Lower lobe of right lung (tissue), 2 donors: ENCODE data around the gene PLEKHN1. TPM values are rescaled to one million over a fixed set of nuclear protein-coding genes. Genes with fewer than 3 reads are reported as not detected.
"Not testable (repeated sequence)": the region's sequence is repeated elsewhere in the genome, so short reads cannot be mapped to it uniquely, and the experiment has no call there.

Source experiments
- ATAC-seq, 2 donors: fragments of 200-7000 bp; cut with Tn5 transposase; one replicate each; pipeline ENCODE4 v1.9.1; 2020 to 2022; ENCODE audit warnings: mild to moderate bottlenecking in 2 of 2, moderate library complexity in 2 of 2
- DNase-seq: peaks from one replicate; pipeline ENCODE4 v3.0.0-alpha.2; 2020
- H3K27ac ChIP-seq: fragments of 200-600 bp; one replicate; pipeline ENCODE4 v1.8.0; 2022
- H3K27me3 ChIP-seq: fragments of 200-600 bp; one replicate; pipeline ENCODE4 v1.8.0; 2022; ENCODE audit warnings: low read depth
- H3K36me3 ChIP-seq: fragments of 200-600 bp; one replicate; pipeline ENCODE4 v1.8.0; 2022; ENCODE audit warnings: mild to moderate bottlenecking
- H3K4me1 ChIP-seq: fragments of 200-600 bp; one replicate; pipeline ENCODE4 v1.8.0; 2022
- H3K4me3 ChIP-seq: fragments of 200-600 bp; one replicate; pipeline ENCODE4 v1.8.0; 2022; ENCODE audit warnings: mild to moderate bottlenecking
- H3K9me3 ChIP-seq: fragments of 200-600 bp; one replicate; pipeline ENCODE4 v1.8.0; 2022
- intact Hi-C: fragments of 100-400 bp; cut with DNase I; formaldehyde crosslinking; loops from one replicate; pipeline ENCODE4 v1.11.0; 2022
- total RNA-seq: library from RNA; stranded (reverse); fragmentation: NEBNext Ultra II Directional; extraction: Animal tissue kit (Norgen Biotek cat#: 25700); gene quantifications from one replicate; pipeline ENCODE4 v1.2.1, GENCODE V29; 2021
- TF ChIP-seq, protein P1 (sequence below): fragments of 200-600 bp; IDR thresholded peaks from one replicate; pipeline ENCODE4 v1.8.0; 2022; ENCODE audit warnings: antibody characterized with exemption, mild to moderate bottlenecking
- donor health status: DM: no; HTN: yes; CAD: no; lungs with severe emphysema.

The PLEKHN1 gene
- total RNA-seq, 1 donor from 2014 or later = 1.2 TPM

DNA sequence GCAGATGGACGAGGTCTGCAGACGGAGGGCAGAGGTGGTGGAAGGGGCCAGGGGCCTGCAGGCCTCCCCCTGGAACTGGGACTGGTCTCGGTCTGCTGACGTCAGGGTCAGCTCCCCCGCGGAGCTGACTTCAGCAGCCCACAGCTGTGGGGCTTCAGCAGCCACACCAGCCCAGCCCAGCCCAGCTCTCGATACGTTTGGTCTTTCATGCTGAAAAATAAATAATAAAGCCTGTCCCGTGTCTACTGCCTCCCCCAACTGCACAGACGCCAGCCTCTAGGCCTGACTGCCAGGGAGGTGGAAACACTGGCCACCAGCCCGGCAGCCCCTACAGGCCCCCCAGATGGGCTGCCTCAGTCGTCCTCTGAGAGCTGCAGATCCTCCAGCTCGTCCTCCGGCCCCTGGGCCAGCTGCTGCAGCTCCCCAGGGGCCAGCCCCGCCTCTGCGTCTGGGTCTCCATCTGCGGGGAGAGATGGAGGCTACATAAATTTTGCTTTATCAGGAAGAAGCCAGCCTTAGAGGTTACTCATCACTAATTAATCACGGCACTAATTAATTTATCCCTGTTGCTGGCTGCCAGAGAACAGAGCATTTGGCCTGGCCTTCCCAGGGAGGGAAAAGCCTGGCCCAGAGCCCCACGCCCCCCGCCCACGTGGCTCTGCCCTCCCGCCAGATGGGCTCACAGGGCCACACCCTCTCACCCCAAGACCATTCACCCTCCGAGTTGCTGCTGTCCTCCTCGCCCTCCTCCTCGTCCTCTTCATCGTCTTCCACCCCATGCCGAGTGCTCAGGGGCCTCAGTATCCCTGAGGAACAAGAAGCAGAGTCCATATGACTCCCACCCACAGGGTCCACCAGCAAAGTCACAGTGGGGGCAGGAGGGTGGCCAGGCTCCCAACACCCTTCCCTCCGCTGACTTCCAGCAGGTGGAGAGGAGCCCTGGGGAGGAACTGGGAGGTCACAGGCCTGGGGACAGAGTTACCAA lies 21.6 kb upstream of the PLEKHN1 start:
- ATAC-seq (no peak), DNase-seq (no peak)
- H3K9me3 ChIP-seq = no peaks in the 10 kb centered on the region
- H3K4me1 ChIP-seq = peaks cover 32% of the 10 kb centered on the region
- intact Hi-C loops = no loop called here
- TF ChIP-seq, protein P1, sequence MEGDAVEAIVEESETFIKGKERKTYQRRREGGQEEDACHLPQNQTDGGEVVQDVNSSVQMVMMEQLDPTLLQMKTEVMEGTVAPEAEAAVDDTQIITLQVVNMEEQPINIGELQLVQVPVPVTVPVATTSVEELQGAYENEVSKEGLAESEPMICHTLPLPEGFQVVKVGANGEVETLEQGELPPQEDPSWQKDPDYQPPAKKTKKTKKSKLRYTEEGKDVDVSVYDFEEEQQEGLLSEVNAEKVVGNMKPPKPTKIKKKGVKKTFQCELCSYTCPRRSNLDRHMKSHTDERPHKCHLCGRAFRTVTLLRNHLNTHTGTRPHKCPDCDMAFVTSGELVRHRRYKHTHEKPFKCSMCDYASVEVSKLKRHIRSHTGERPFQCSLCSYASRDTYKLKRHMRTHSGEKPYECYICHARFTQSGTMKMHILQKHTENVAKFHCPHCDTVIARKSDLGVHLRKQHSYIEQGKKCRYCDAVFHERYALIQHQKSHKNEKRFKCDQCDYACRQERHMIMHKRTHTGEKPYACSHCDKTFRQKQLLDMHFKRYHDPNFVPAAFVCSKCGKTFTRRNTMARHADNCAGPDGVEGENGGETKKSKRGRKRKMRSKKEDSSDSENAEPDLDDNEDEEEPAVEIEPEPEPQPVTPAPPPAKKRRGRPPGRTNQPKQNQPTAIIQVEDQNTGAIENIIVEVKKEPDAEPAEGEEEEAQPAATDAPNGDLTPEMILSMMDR = no peak
- peaks cover 41% of the 10 kb centered on the region for H3K27me3 ChIP-seq
- peaks cover 41% of the 10 kb centered on the region for H3K36me3 ChIP-seq
- no peak overlapping the region for H3K4me3 ChIP-seq
- H3K27ac ChIP-seq = no peak overlapping the region

DNA sequence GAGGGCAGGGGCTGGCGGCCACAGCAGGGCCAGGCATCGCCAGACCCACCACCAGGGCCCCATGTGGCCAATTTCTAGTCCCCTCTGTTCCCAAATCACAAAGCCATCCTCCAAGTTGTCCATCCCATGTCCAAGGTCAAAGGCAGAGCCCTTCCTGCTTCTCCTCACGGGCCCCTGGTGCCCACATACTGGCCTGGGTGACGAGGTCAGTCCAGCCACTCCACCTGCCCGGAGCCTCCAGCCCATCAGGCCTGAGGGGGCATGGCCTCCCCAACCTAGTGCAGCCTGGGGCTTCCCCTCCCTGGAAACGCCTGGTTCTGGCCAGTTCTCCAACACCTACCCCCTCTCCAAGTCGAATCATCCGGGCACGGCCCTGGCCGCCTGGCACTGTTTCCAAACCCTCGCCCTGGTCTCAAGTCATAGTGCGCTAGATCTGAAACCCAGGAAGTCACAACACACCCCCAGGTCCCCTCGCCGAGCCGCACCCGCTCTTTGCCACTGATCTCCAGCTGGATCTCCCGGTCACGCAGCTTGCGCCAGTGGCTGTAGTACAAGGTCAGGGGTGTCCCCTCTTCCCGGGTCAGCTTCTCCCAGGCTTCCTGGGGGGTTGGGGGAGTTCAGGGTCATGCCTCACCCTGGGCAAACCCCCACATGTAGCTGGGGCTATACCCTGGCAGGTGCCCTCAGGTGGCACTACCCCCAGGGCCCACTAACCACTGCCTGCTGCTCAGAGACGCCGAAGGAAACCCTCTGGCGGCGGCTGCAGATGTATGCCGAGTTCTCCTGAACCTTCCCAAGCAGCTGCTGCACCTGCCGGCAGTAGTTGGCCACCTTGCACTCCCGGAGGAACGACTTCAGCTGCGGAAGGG lies 20.4 kb upstream of the PLEKHN1 start:
- Histone ChIP-seq H3K27ac (no peak overlapping the region), H3K36me3 (peaks cover 53% of the 10 kb centered on the region)
- ATAC-seq = no peak

DNA sequence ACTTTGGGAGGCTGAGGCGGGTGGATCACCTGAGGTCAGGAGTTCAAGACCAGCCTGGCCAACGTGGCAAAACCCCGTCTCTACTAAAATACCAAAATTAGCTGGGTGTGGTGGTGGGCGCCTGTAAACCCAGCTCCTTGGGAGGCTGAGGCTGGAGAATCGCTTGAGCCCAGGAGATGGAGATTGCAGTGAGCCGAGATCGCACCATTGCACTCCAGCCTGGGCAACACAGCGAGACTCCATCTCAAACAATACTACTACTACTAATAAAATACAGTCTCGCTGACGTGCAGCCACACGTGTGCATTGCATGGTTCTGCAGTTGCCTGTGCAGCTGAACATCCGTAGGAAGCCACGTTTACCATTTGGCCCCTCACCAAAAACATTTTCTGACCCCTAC lies 19.5 kb upstream of the PLEKHN1 start:
- H3K27ac ChIP-seq, H3K9me3 ChIP-seq, intact Hi-C loops, H3K4me3 ChIP-seq, ATAC-seq, DNase-seq: not testable (repeated sequence)
- H3K4me1 ChIP-seq = peaks cover 12% of the 10 kb centered on the region
- H3K36me3 ChIP-seq = peaks cover 62% of the 10 kb centered on the region
- H3K27me3 ChIP-seq = peaks cover 20% of the 10 kb centered on the region

More for the DNA sequence above, 20.4 kb upstream of the PLEKHN1 start:
- intact Hi-C loops = no loop called here
- TF ChIP-seq, protein P1 = no peak
- DNase-seq = no peak
- Histone ChIP-seq H3K4me1 (peaks cover 21% of the 10 kb centered on the region), H3K27me3 (peaks cover 29% of the 10 kb centered on the region), H3K9me3 (no peaks in the 10 kb centered on the region), H3K4me3 (no peak overlapping the region)

DNA sequence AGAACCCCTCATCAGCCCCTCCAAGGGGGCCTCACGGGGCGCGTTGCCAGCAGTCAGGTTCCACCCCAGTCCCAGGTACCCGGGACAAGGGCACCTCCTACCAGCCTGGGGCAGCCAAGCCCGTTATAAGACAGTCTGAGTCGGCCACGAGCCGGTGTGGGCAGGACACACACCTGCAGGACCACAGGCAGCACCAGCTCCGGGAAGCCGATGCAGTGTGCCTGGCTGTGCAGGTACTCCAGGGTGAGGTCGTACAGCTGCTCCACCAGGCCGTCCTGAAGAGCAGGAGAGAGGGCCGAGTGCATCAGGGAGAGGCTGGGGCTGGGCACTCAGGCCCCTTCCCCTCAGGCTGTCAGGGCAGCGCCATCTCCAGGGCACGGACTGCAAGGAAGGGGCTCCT lies 18.3 kb upstream of the PLEKHN1 start:
- no peaks in the 10 kb centered on the region for H3K9me3 ChIP-seq
- intact Hi-C loops = no loop called here
- ATAC-seq (no peak), DNase-seq (no peak)
- peaks cover 8% of the 10 kb centered on the region for H3K27me3 ChIP-seq
- no peak overlapping the region for H3K27ac ChIP-seq
- peaks cover under 1% of the 10 kb centered on the region for H3K4me1 ChIP-seq
- peaks cover 73% of the 10 kb centered on the region for H3K36me3 ChIP-seq
- H3K4me3 ChIP-seq = no peak overlapping the region
- TF ChIP-seq, protein P1 = no peak

DNA sequence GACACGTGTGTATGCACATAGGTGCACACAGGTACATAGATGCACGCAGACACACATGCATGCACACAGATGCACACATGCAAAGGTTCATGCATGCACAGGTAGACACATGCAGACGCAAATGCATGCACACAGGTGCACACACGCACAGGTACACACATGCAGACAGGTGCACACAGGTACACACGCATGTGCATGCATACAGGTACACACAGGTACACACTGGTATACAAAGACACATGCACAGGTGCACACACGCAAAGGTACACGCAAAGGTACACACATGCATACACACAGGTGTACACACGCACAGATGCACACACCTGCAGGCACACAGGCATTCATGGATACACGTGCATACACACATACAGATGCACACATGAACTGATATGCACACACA lies 16.0 kb upstream of the PLEKHN1 start:
- Histone ChIP-seq H3K9me3 (no peaks in the 10 kb centered on the region), H3K4me1 (no peaks in the 10 kb centered on the region), H3K4me3 (no peak overlapping the region), H3K27me3 (no peaks in the 10 kb centered on the region), H3K27ac (no peak overlapping the region), H3K36me3 (peaks cover 96% of the 10 kb centered on the region)
- intact Hi-C loops = no loop called here
- ATAC-seq (no peak), DNase-seq (no peak)
- TF ChIP-seq, protein P1 = no peak
